Activated CD4-positive, CD25-positive, alpha-beta regulatory T cell treated with anti-CD3 and anti-CD28 coated beads, Interleukin-2, amount 50 U/mL, for 72 hours (primary cell): ENCODE results near the gene KIRREL3.

Source experiments
- DNase-seq: peaks from one replicate; pipeline ENCODE4 v3.0.0; 2021

KIRREL3 gene

DNA sequence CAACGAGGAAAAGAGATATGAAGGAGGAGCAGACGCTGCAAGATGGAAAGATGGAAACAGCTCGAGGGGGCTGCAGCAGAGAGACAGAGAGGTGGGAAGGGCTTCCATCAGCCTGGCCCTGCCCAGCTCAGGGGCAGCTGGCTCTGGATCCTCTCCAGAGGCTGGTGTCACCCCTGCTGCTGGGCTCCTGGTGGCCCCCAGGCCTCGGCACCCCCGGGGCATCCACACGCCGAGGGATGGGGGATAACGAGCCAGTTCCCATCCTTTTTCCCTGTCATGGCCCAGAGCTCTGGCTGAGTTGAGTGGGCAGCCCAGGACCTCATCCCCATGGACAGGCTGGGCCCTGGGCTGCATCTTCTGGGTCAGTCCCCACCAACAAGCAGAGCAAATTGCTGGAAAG lies 542.8 kb downstream of the KIRREL3 start:
- DNase-seq: no peak

DNA sequence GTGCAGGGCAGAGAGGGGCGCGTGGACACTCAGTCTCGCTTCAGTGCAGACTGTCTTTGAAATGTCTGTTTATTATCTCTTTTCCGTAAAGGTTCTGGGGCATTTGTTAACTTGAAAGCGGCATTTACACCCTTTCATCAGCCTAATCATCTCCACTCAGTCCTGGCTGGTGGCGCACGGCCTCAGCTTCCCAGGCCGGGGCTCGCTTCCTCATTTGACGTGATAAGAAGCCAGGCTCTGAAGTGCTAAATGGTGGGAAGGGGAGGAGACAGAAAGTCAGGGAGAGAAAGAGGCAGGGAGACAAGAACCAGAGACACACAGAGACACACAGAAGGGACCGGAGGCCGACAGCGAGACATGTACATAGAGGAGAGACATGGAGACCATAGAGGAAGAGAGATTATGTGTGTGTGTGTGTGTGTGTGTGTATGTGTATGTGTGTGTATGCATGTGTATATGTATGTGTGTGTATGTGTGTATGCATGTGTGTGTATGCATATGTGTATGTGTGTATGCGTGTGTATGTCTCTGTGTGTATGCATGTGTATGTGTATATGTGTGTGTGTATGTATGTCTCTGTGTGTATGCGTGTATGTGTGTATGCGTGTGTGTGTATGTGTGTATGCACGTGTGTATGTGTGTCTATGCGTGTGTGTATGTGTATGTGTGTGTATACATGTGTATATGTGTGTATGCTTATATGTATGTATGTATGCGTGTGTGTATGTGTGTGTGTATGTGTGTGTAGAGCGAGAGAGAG lies 543.6 kb downstream of the KIRREL3 start:
- no peak for DNase-seq

DNA sequence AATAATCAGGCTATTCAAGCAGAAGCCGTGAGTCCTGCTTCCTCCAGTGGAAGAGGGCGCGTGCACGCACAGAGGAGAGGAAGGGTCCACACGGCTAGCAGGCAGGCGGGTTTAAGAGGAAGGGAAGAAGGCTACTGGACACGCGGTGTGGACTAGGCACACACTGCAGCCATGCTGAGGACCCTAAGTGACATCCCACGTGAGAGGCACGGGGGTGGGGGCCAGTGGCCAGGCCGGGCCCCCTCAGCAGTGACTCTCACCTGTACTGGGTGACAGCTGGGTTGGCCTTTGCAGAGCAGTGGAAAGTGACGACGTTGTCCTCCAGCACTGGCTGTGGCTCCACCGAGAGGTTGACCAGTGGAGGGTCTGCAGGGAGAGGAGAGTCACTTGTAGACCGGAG lies 544.5 kb downstream of the KIRREL3 start:
- no peak for DNase-seq

- DNase-seq: no peak
These were observed 548.1 kb downstream of the KIRREL3 start for GRCh38 chr11:126452241-126453101.

- DNase-seq: no peak
These were observed 549.3 kb downstream of the KIRREL3 start for GRCh38 chr11:126451211-126451802.

DNA sequence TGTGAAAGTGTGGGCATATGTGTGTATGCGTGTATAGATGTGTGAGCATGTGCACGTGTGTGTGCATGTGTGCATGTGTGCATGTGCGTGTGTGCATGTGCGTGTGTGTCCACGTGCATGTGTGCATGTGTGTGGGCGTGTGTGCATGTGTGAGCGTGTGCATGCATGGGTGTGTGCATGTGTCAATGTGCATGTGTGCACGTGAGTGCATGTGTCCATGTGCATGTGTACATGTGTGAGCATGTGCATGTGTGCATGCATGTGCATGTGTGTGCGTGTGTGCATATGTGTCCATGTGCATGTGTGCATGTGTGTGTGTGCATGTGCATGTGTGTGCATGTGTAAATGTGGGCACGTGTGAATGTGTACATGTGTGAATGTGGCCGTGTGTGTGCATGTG lies 549.8 kb downstream of the KIRREL3 start:
- DNase-seq: no peak

DNA sequence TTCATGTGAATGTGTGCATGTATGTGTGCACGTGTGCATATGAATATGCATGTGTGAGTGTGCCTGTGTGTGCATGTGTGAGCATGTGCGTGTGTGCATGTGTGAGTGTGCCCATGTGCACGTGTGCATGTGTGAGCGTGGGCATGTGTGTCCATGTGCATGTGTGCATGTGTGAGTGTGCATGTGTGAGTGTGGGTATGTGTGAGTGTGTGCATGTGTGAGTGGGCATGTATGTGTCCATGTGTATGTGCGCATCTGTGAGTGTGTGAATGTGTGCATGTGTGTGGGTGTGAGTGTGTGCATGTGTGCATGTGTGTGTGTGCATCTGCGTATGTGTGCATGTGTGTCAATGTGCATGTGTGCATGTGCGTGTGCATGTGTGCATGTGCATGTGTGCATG lies 550.4 kb downstream of the KIRREL3 start:
- DNase-seq: no peak

DNA sequence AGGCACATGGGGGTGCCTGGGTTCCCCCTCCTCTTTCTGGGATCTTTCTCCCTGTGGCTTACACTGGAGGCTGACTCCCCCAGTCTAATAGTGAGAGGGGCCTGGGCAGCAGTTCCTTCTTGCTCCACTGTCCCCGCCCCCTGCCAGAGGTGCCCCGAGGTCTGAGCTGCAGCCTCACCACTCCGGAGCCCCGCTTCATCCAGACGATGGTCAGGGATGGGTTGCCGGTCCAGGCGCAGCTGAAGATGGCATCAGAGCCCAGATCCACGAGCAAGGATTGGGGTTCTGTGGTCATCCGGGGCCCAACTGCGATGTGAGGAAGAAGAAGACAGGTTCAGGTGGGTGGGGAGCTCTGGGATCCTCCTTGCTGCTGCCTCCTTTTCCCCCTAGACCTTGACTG lies 554.0 kb downstream of the KIRREL3 start:
- DNase-seq: no peak

- DNase-seq: no peak
These were observed 556.5 kb downstream of the KIRREL3 start for GRCh38 chr11:126444072-126444471.

GRCh38 chr11:126443120-126443519 lies 557.5 kb downstream of the KIRREL3 start:
- DNase-seq: no peak

- DNase-seq: peak; percentile 77
These were observed 559.6 kb downstream of the KIRREL3 start for GRCh38 chr11:126440792-126441514.

- DNase-seq: no peak
These were observed 560.3 kb downstream of the KIRREL3 start for GRCh38 chr11:126440276-126440675.

DNA sequence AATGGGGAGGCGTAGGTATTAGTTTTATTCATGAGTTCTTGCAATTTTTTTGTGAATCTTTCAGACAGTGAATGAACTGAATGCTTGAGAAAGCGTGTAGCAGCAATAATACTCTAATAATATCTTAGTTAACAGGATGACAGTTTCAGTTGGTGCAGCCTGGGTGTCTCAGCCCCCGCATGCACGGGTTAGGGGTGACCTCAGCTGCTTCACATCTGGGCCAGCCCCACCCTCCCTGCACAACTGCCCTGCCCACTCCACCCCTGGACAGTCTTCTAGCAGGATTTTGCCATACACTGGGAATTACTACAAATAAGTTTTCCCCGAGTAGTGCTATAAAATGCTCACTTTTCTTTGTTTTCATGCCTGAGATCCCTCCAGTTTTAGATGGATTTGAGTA lies 561.9 kb downstream of the KIRREL3 start:
- no peak for DNase-seq

DNA sequence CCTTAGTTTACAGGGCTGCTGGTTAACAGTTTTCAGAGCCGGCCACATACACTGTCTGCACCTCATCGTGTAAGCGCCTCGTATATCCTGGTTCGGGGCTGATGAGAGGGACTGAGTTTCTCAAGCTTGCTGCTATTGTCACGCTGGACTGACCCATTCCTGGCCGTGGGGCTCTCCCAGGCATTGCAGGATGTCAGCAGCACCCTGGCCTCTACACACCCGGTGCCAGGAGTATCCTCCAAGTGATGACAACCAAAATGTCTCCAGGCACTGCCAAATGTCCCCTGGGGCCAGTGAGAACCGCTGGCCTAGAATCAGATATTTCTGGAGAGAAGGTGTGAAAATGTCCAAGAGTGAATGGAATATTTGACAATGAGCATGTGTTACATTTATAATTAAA lies 562.3 kb downstream of the KIRREL3 start:
- DNase-seq: no peak

GRCh38 chr11:126437731-126438130 lies 562.8 kb downstream of the KIRREL3 start:
- no peak for DNase-seq

GRCh38 chr11:126436209-126436755 lies 564.3 kb downstream of the KIRREL3 start:
- no peak for DNase-seq

GRCh38 chr11:126434950-126435335 lies 565.6 kb downstream of the KIRREL3 start:
- no peak for DNase-seq

GRCh38 chr11:126433989-126434949 lies 566.3 kb downstream of the KIRREL3 start:
- DNase-seq: no peak

- no peak for DNase-seq
These were observed 567.2 kb downstream of the KIRREL3 start for GRCh38 chr11:126433244-126433846.

DNA sequence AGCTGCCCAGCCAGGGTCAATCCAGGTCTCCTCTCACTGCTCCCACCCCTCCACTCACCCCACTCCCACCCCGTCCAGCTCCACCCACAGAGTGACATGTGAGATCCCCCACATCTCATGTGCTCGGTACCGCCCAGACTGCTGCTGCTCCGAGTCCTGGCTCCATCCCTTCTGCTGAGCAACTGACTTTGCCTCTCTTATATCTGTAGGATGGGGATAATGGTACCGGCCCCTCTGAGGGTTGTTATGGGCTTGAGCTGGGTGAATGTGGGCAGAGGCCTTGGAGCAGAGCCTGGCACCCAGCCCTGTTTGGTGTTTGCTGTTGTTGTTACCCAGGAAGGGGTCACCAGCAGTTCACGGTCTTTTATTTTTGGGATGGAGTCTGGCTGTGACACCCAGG lies 568.0 kb downstream of the KIRREL3 start:
- no peak for DNase-seq

DNA sequence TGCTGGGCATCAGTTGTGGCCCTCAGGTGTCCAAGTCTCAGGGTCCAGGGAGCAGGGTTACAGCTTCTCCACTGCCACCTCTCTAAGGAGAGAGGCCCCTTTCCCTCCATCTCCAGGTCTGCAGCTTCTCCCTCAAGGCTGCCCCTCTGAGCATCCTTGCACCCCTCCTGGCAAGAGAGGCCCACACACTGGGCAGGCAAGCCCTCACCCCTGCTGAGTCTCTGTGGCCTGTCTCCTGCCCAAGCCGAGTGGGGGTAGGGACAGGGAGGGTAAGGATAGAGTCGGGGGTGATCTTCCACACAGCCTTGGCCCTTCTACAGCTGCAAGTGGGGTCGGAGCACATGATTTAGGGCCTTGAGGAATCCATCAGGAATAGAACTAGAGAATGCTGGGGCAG lies 568.5 kb downstream of the KIRREL3 start:
- no peak for DNase-seq
